K562 (cell line): ENCODE data around the gene ACACB. TPM values are rescaled to one million over a fixed set of nuclear protein-coding genes. Genes with fewer than 3 reads are reported as not detected.

ENCODE experiments used
- L3MBTL2 ChIP-seq: fragments of 450-650 bp; IDR thresholded peaks from 2 replicates; pipeline ENCODE4 v1.6.1; 2016; ENCODE audit warnings: mild to moderate bottlenecking, moderate library complexity
- MEIS2 ChIP-seq: fragments of 450-650 bp; IDR thresholded peaks from 2 replicates; pipeline ENCODE4 v1.6.1; 2014; ENCODE audit warnings: mild to moderate bottlenecking; ENCODE audit not compliant: partially characterized antibody
- MLLT1 ChIP-seq, 2 experiments: fragments of 450-650 bp; IDR thresholded peaks; 2 replicates each; pipeline ENCODE4 v1.6.1; 2016
- MTA2 ChIP-seq: fragments of 450-650 bp; IDR thresholded peaks from 2 replicates; pipeline ENCODE4 v1.6.1; 2016; ENCODE audit warnings: low read depth
- PTTG1 ChIP-seq: fragments of 450-650 bp; IDR thresholded peaks from 2 replicates; pipeline ENCODE4 v1.6.1; 2016; ENCODE audit warnings: low read depth, mild to moderate bottlenecking, missing genetic modification characterization, missing compliant biosample characterization
- RFX1 ChIP-seq: fragments of 450-650 bp; IDR thresholded peaks from 2 replicates; pipeline ENCODE4 v1.6.1; 2016; ENCODE audit warnings: mild to moderate bottlenecking, moderate library complexity
- TFAP4 ChIP-seq: sonication (generic); formaldehyde crosslinking; IDR thresholded peaks from 2 replicates; pipeline ENCODE4 v1.8.0; 2022; ENCODE audit warnings: missing genetic modification reagents, mild to moderate bottlenecking, moderate library complexity, borderline replicate concordance
- ZNF41 ChIP-seq: fragments of 250-450 bp; sonication (Bioruptor Pico); conservative IDR thresholded peaks from 2 replicates; pipeline ENCODE4 v1.4.0; 2020; ENCODE audit warnings: mild to moderate bottlenecking
- polyA plus RNA-seq, 8 experiments: library from polyadenylated mRNA; depleted of rRNA in 4 of 8; stranded (reverse) in 5 of 8; unstranded in 3 of 8; fragments of >200 nt; fragmentation: Nextera tagmentation in 2 of 8; fragmentation: Illumina TruSeq in 1 of 8; extraction: Ambion mirVana in 2 of 8; extraction: Trizol in 1 of 8; gene quantifications; 2 replicates each; pipeline versions ENCODE4 v1.2.1 to v1.2.3, GENCODE V29; 2011 to 2014; ENCODE audit warnings: inconsistent platforms in 1 of 8, missing spikeins in 1 of 8
- total RNA-seq, 7 experiments: library from RNA; depleted of rRNA in 6 of 7; stranded (reverse); fragments of >200 nt in 6 of 7; fragmentation: Illumina TruSeq in 2 of 7; extraction: Trizol in 2 of 7; gene quantifications; 2 replicates each; pipeline versions ENCODE4 v1.2.1 to v1.2.3, GENCODE V29; 2011 to 2021; ENCODE audit warnings: low replicate concordance in 1 of 7
- TF ChIP-seq, protein P1 (sequence below), 2 experiments: fragments of 450-650 bp; IDR thresholded peaks; 2 replicates each; pipeline ENCODE4 v1.6.1; 2016; ENCODE audit warnings: mild to moderate bottlenecking in 2 of 2, borderline replicate concordance in 1 of 2, low read depth in 1 of 2, moderate library complexity in 1 of 2

Gene ACACB
- total and polyA plus RNA-seq, 9 of the 15 experiments (the other 6 are each of a cell fraction or from before 2014, with no cell fraction given), result 0.10 to 2.5 (median 0.83) TPM

GRCh38 chr12:109153821-109154441 is 37.5 kb downstream of the ACACB start (continued):
- TF ChIP-seq MLLT1 (IDR thresholded peaks at IDR 0.05) (no peak), RFX1 (peak; percentile 79), MTA2 (no peak), PTTG1 (tag) (no peak), TFAP4 (CRISPR knock-in tag) (no peak), ZNF41 (CRISPR knock-in tag) (no peak), MEIS2 (no peak), L3MBTL2 (0 out of 2 replicates have a peak, but pooled peaks have one; percentile 13)
- TF ChIP-seq, protein P1, sequence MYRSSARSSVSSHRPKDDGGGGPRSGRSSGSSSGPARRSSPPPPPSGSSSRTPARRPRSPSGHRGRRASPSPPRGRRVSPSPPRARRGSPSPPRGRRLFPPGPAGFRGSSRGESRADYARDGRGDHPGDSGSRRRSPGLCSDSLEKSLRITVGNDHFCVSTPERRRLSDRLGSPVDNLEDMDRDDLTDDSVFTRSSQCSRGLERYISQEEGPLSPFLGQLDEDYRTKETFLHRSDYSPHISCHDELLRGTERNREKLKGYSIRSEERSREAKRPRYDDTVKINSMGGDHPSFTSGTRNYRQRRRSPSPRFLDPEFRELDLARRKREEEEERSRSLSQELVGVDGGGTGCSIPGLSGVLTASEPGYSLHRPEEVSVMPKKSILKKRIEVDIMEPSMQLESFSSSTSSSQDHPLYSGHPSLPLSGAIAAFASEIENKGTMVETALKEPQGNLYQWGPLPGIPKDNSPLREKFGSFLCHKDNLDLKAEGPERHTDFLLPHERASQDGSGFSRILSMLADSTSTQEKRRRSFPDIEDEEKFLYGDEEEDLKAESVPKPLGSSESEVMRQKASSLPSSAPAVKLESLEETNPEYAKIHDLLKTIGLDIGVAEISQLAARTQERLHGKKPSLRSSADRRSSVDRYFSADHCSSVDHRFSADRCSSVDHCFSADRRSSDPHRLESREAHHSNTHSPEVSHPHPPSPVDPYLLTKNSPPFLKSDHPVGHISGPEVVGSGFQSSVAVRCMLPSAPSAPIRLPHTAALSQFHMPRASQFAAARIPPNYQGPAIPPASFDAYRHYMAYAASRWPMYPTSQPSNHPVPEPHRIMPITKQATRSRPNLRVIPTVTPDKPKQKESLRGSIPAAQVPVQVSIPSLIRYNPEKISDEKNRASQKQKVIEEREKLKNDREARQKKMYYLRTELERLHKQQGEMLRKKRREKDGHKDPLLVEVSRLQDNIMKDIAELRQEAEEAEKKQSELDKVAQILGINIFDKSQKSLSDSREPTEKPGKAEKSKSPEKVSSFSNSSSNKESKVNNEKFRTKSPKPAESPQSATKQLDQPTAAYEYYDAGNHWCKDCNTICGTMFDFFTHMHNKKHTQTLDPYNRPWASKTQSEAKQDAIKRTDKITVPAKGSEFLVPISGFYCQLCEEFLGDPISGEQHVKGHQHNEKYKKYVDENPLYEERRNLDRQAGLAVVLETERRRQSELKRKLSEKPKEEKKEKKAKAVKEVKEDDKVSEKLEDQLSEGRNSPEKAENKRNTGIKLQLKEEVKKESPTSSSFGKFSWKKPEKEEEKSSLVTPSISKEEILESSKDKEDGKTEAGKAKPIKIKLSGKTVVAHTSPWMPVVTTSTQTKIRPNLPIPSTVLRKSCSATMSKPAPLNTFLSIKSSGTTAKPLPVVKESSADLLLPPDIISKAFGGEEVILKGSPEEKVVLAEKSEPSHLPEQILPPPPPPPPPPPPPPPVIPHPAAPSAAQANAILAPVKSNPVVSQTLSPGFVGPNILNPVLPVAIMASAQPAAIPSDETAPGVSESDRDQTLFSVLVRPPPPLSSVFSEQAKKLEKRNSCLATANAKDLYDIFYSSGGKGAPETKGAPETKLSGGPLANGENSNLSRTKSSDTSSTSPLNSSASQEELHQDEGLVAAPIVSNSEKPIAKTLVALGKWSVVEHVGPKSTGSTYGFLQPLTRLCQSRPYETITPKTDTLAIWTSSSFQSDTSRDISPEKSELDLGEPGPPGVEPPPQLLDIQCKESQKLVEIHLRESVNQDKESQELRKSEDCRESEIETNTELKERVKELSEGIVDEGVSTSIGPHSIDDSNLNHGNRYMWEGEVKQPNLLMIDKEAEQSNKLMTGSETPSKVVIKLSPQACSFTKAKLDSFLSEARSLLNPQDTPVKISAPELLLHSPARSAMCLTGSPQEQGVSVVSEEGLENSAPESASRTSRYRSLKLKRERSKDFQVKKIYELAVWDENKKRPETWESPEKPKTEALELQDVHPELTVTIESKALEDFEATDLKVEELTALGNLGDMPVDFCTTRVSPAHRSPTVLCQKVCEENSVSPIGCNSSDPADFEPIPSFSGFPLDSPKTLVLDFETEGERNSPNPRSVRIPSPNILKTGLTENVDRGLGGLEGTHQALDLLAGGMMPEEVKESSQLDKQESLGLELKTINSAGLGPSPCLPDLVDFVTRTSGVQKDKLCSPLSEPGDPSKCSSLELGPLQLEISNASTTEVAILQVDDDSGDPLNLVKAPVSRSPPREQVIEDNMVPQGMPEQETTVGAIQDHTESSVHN (IDR thresholded peaks at IDR 0.05; ENCODE audit: borderline replicate concordance in 1 of 2, low read depth in 1 of 2), result no peak
